ENCODE measurements around the gene MACO1.
"Not testable (repeated sequence)": the region's sequence is repeated elsewhere in the genome, so short reads cannot be mapped to it uniquely, and the experiment has no call there.

The MACO1 gene

DNA sequence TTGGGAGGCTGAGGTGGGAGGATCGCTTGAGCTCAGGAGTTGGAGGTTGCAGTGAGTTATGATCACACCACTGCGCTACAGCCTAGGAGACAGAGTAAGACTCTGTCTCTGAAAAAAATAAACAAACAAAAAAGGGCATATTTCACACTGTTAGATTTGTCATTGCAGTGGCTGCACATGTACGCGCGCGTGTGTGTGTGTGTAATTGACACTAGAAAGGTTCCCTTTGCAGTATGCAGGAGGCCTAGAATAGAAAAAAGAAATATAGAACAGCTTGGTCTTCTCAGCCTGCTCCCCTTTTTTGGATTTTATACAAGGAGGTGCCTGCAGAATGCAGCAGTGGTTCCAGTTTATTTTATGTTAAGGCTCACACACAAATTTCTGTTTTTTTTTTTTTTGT, 8.6 kb downstream of the MACO1 start:
- TF ChIP-seq POLR2A (IDR thresholded peaks at IDR 0.05; ENCODE audit: low read length) (no peak), GATA1 (IDR thresholded peaks at IDR 0.05; ENCODE audit: low read depth, low read length) (no peak)
- no peak for DNase-seq

GRCh38 chr1:25442178-25442577, 11.5 kb downstream of the MACO1 start:
- TF ChIP-seq GATA1 (IDR thresholded peaks at IDR 0.05; ENCODE audit: low read depth, low read length) (no peak), POLR2A (IDR thresholded peaks at IDR 0.05; ENCODE audit: low read length) (no peak)
- no peak for DNase-seq

DNA sequence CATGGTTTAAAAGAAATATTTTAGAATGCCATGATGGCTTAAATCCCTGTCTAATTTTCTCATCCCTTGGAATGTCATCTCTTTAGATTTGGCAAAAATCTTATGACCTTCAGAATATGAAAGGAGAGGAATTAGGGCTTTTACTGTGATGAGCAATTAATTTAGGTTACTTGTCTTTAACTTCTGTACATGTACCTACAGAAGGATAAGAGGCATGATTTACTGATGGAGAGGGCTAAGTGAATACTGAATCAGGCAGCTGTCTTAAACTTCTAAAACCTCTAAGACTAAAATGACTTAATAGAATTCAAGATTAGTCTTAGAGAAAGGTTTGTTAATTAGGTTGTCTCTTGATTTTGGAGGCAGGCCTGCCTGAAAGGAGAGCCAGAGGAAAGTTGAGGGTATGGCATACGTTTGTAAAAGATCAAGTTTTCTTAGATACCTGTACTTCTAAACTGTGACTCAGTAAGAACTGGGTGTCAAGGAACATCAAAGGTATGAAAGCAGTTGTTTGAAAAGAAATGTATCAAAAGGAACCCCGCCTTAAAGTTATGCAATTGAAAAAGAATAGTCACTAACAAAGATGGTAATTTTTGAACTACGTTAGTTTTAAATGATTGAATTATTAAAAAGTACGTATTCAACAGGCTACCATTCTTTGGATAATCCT, 12.5 kb downstream of the MACO1 start:
- TF ChIP-seq GATA1 (IDR thresholded peaks at IDR 0.05; ENCODE audit: low read depth, low read length), result no peak
- no peak for TF ChIP-seq POLR2A (IDR thresholded peaks at IDR 0.05; ENCODE audit: low read length)
- no peak for DNase-seq

GRCh38 chr1:25444604-25445003, 13.9 kb downstream of the MACO1 start:
- not testable (repeated sequence) for DNase-seq

GRCh38 chr1:25445993-25446538, 15.4 kb downstream of the MACO1 start:
- no peak for TF ChIP-seq POLR2A (IDR thresholded peaks at IDR 0.05; ENCODE audit: low read length)
- TF ChIP-seq GATA1 (IDR thresholded peaks at IDR 0.05; ENCODE audit: low read depth, low read length), result no peak
- DNase-seq, result no peak

DNA sequence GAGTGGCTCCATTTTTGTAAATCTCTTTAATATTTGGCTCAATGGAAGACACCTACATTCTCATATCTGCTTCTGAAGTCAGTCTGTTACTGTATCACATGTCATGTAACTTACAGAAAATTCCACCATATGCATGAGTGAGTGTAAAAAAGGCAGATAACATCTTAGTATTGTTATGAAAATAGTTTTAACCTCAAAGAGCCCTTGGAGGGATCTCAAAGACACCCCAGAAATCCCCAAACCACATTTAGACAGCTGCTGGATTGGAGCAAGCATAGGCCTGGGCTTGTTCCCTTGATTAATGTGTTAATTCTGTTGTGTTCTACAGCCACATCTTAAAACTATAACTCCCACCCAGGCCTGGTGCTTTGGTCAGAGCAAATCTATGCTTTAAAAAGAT, 16.9 kb downstream of the MACO1 start:
- TF ChIP-seq POLR2A (IDR thresholded peaks at IDR 0.05; ENCODE audit: low read length), result no peak
- TF ChIP-seq GATA1 (IDR thresholded peaks at IDR 0.05; ENCODE audit: low read depth, low read length), result no peak

GRCh38 chr1:25450891-25451290, 20.2 kb downstream of the MACO1 start:
- no peak for DNase-seq
- TF ChIP-seq POLR2A (IDR thresholded peaks at IDR 0.05; ENCODE audit: low read length) (no peak), GATA1 (IDR thresholded peaks at IDR 0.05; ENCODE audit: low read depth, low read length) (no peak)

More for the DNA sequence above, 16.9 kb downstream of the MACO1 start:
- DNase-seq, result no peak

GRCh38 chr1:25451908-25452307, 21.2 kb downstream of the MACO1 start:
- no peak for TF ChIP-seq GATA1 (IDR thresholded peaks at IDR 0.05; ENCODE audit: low read depth, low read length)
- no peak for TF ChIP-seq POLR2A (IDR thresholded peaks at IDR 0.05; ENCODE audit: low read length)
- no peak for DNase-seq

GRCh38 chr1:25456502-25456901, 25.8 kb downstream of the MACO1 start:
- DNase-seq, result no peak
- TF ChIP-seq GATA1 (IDR thresholded peaks at IDR 0.05; ENCODE audit: low read depth, low read length), result no peak
- no peak for TF ChIP-seq POLR2A (IDR thresholded peaks at IDR 0.05; ENCODE audit: low read length)

DNA sequence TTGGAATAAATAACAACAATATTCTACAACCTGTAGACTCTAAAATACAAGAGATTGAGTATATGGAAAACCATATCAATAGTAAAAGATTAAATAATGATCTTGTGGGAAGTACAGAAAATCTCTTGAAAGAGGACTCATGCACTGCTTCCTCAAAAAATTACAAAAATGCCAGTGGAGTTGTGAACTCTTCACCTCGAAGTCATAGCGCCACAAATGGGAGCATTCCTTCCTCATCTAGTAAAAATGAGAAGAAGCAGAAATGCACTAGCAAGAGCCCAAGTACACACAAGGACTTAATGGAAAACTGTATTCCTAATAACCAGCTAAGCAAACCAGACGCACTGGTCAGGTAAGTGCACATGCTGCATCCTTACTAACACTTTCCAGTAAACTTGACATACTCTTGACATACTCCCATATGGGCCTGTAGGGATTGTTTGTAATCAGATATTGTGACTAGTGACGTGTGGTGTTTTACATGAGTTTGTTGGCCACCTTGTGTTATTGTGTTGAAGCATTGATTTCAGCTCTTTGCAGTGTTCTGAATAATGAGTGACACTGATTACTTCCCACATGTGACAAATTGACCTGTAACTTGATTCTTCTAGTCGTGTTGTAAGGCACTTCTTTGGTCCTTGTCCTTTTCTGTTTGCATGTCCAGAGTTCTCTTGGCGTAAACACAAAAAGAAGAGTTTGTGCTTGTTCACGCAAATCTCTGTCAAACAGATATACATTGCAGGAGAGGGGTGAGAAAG, 28.0 kb downstream of the MACO1 start:
- no peak for DNase-seq
- TF ChIP-seq GATA1 (IDR thresholded peaks at IDR 0.05; ENCODE audit: low read depth, low read length) (no peak), POLR2A (IDR thresholded peaks at IDR 0.05; ENCODE audit: low read length) (no peak)

DNA sequence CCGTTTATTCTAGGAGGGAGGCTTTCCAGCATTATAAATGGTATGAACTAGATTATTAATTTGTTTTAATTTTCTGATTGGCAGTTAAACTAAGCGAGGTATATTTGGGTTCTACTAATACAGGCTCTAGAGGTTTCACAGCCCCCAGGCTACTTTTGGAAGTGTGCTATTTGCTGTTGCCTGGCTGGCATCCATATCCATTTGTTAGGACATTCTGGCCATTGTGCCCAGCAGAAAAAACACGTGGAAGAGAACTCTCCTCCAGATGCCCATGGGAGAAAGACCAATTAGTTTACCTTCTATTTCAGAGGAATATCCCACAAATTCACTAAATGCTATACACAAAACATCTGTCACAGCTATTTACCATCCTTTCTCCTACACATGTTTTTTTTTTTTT, 29.3 kb downstream of the MACO1 start:
- DNase-seq, result no peak
- TF ChIP-seq POLR2A (IDR thresholded peaks at IDR 0.05; ENCODE audit: low read length) (no peak), GATA1 (IDR thresholded peaks at IDR 0.05; ENCODE audit: low read depth, low read length) (no peak)

DNA sequence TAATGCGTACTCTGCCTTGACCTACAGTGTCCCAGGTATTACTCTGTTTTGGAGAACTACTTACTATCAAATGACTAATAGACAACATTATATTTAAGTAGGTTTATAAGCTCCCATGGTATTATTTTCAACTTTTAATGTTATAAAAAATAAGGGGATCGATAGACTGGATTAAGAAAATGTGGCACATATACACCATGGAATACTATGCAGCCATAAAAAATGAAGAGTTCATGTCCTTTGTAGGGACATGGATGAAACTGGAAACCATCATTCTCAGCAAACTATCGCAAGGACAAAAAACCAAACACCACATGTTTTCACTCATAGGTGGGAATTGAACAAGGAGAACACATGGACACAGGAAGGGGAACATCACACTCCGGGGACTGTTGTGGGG, 30.1 kb downstream of the MACO1 start:
- not testable (repeated sequence) for DNase-seq

- TF ChIP-seq GATA1 (IDR thresholded peaks at IDR 0.05; ENCODE audit: low read depth, low read length) (no peak), POLR2A (IDR thresholded peaks at IDR 0.05; ENCODE audit: low read length) (no peak)
- DNase-seq, result peak in 1 of 2 experiments; percentile 22
Observed at GRCh38 chr1:25461849-25462248, 31.2 kb downstream of the MACO1 start.

- DNase-seq, result no peak
- TF ChIP-seq POLR2A (IDR thresholded peaks at IDR 0.05; ENCODE audit: low read length) (no peak), GATA1 (IDR thresholded peaks at IDR 0.05; ENCODE audit: low read depth, low read length) (no peak)
Observed at GRCh38 chr1:25462732-25463131, 32.0 kb downstream of the MACO1 start.

DNA sequence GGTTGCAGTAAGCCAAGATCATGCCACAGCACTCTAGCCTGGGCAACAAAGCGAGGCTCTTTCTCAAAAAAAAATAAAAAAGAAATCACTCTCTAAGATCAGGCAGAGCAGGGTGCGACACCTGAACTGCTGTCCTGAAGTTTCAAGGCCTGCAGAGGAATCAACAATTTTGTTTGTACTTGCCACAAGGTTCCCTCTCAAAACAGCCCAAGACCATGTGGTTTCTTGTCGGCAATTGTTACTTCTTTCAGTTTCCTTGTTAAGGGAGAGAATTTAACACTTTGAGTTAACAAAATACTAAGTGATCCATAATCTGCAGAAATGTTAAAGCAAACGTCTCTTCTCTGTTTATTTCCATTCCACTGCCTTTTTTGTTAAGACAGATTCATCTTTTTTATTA, 36.5 kb downstream of the MACO1 start:
- no peak for TF ChIP-seq GATA1 (IDR thresholded peaks at IDR 0.05; ENCODE audit: low read depth, low read length)
- no peak for DNase-seq
